GM19099 (cell line): ENCODE measurements around the gene LCP1.

Experiments
- POLR2A ChIP-seq: IDR thresholded peaks from 3 replicates; pipeline ENCODE4 v1.6.1; 2011; ENCODE audit warnings: low read depth; ENCODE audit not compliant: insufficient read length; ENCODE audit errors: extremely low read depth

The LCP1 gene

GRCh38 chr13:46181840-46182490 is at the start of gene LCP1:
LCP1 (minus strand) TSS chr13:46182177; CDS start chr13:46159662, 22,515 bp downstream.
- peak; percentile 99 for TF ChIP-seq POLR2A

GRCh38 chr13:46229251-46229650 is 47.3 kb upstream of the LCP1 start:
- TF ChIP-seq POLR2A: no peak

- no peak for TF ChIP-seq POLR2A
These were observed 31.3 kb upstream of the LCP1 start for GRCh38 chr13:46213242-46213641.

GRCh38 chr13:46211483-46212351 is 29.7 kb upstream of the LCP1 start, which contains the start of gene LRRC63:
LRRC63 (plus strand) TSS chr13:46211928; CDS start chr13:46213035, 1,107 bp downstream.
- peak; percentile 55 for TF ChIP-seq POLR2A

GRCh38 chr13:46211116-46211482 is 29.1 kb upstream of the LCP1 start:
- no peak for TF ChIP-seq POLR2A

- TF ChIP-seq POLR2A: no peak
These were observed 28.5 kb upstream of the LCP1 start for GRCh38 chr13:46210362-46211083.

GRCh38 chr13:46207828-46208227 is 25.9 kb upstream of the LCP1 start:
- TF ChIP-seq POLR2A: no peak

- no peak for TF ChIP-seq POLR2A
These were observed 24.2 kb upstream of the LCP1 start for GRCh38 chr13:46206143-46206542.

GRCh38 chr13:46202966-46203365 is 21.0 kb upstream of the LCP1 start:
- TF ChIP-seq POLR2A: no peak

- no peak for TF ChIP-seq POLR2A
These were observed 20.3 kb upstream of the LCP1 start for GRCh38 chr13:46202188-46202795.

- no peak for TF ChIP-seq POLR2A
These were observed 16.8 kb upstream of the LCP1 start for GRCh38 chr13:46198696-46199193.

- TF ChIP-seq POLR2A: no peak
These were observed 15.5 kb upstream of the LCP1 start for GRCh38 chr13:46197299-46198048.

- no peak for TF ChIP-seq POLR2A
These were observed 13.0 kb upstream of the LCP1 start for GRCh38 chr13:46195016-46195415.

- TF ChIP-seq POLR2A: no peak
These were observed 10.4 kb upstream of the LCP1 start for GRCh38 chr13:46192412-46192811.
